ENCODE data around the gene EVI5L.

EVI5L gene

DNA sequence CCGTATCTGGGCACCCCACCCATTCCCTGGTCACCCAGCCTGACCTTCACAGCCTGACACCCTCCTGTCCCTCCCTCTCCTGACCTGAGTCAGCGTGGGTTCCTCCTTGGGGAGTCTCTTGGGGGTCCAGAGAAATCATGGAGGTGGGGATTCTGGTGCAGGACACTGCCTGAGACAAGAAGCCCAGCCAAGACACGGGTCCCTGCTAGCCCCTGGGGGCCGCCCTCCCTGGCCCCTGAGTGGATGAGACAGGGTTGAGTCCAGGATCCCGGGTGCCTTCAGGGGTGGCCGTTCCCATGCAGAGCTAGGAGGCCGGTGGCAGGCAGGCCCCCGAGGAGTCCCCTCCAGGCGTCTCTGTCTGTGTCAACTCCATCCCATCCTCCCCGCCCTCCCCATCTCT lies 75.2 kb downstream of the EVI5L start:
- POLR2A ChIA-PET = interaction anchor here (1.1 kb wide), 1 partner anchor 13 kb away, joined by 3 read pairs; no protein-coding TSS in a partner anchor
- DNase-seq (ENCODE audit: low read depth, low spot score) = no peak
- TF ChIP-seq, protein P1, sequence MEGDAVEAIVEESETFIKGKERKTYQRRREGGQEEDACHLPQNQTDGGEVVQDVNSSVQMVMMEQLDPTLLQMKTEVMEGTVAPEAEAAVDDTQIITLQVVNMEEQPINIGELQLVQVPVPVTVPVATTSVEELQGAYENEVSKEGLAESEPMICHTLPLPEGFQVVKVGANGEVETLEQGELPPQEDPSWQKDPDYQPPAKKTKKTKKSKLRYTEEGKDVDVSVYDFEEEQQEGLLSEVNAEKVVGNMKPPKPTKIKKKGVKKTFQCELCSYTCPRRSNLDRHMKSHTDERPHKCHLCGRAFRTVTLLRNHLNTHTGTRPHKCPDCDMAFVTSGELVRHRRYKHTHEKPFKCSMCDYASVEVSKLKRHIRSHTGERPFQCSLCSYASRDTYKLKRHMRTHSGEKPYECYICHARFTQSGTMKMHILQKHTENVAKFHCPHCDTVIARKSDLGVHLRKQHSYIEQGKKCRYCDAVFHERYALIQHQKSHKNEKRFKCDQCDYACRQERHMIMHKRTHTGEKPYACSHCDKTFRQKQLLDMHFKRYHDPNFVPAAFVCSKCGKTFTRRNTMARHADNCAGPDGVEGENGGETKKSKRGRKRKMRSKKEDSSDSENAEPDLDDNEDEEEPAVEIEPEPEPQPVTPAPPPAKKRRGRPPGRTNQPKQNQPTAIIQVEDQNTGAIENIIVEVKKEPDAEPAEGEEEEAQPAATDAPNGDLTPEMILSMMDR (IDR thresholded peaks at IDR 0.05; ENCODE audit: insufficient read depth, low read length, missing control alignments) = no peak
- peak overlapping the region; percentile 91 for H3K4me3 ChIP-seq (ENCODE audit: low read depth, low read length)
- CTCF ChIA-PET = interaction anchor here (1.2 kb wide), 1 partner anchor 14 kb away, joined by 4 read pairs; the partner anchor contains the start of gene SNAPC2

DNA sequence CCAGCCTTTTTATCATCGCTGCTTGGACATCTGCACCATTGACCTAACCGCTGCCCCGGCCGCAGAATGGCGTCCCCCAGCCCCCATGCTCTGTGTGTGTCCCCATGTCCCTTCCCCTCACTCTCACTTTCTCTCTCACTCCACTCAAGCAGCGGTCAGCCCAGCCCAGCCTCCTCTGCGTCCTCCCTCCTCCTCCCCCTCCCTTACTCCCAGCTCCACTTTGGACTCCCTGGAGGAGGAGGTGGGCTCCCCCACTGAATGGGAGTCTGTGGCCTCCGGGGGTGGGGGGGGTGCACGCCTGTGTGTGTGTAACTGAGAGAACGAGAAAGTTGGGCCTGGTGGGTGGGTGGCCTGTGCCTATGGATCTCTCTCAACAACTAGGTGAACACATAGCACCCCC lies 75.8 kb downstream of the EVI5L start:
- TF ChIP-seq, protein P1 (IDR thresholded peaks at IDR 0.05; ENCODE audit: insufficient read depth, low read length, missing control alignments) = no peak
- CTCF ChIA-PET = interaction anchor here (1.2 kb wide), 1 partner anchor 14 kb away, joined by 4 read pairs; the partner anchor contains the start of gene SNAPC2
- DNase-seq (ENCODE audit: low read depth, low spot score) = no peak
- POLR2A ChIA-PET = interaction anchor here (1.1 kb wide), 1 partner anchor 12 kb away, joined by 3 read pairs; no protein-coding TSS in a partner anchor
- H3K4me3 ChIP-seq (ENCODE audit: low read depth, low read length) = no peak overlapping the region

DNA sequence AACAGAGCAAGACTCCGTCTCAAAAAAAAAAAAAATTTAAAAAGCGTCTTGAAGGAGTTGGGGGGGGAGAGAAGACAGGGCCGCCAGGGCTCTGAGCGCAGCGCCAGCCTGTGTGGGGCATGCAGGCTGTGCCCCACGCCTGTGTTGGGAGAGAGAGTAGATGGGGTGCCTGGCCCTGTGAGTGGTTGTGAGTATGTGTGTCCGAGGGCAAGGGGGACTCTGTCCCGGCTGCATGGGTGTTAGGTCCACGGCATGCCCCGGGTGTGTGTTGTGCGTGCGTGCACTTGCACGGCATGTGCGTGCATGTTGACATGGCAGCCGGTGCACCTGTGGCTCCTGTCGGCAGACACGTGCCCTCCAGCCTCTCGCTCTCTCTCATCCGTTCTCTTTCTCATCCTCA lies 77.1 kb downstream of the EVI5L start:
- ChIA-PET POLR2A (no interaction called here), CTCF (no interaction called here)
- TF ChIP-seq, protein P1 (IDR thresholded peaks at IDR 0.05; ENCODE audit: insufficient read depth, low read length, missing control alignments) = no peak
- no peak overlapping the region for H3K4me3 ChIP-seq (ENCODE audit: low read depth, low read length)
- no peak for DNase-seq (ENCODE audit: low read depth, low spot score)

DNA sequence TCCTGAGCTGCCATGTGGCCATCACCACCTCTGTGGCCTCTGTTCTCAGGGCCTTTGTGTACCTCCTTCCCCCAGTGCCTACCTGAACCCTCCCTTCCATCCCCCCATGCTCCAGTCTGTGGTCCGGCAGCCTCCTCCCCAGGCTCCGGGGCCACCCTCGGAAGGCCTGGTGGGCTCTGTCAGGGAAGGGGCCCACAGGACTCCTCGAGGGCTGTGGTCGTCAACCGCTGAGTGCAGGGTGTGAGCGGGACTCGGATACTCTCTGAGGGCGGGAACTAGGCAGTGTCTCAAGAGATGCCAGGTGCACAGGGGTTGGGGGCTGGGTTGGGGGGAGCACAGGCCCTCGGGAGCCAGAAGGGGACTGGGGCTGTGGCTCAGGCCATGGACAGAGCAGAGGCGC lies 77.5 kb downstream of the EVI5L start:
- DNase-seq (ENCODE audit: low read depth, low spot score) = no peak
- H3K4me3 ChIP-seq (ENCODE audit: low read depth, low read length) = no peak overlapping the region
- TF ChIP-seq, protein P1 (IDR thresholded peaks at IDR 0.05; ENCODE audit: insufficient read depth, low read length, missing control alignments) = no peak
- ChIA-PET POLR2A (no interaction called here), CTCF (interaction anchor here (1.0 to 1.1 kb wide), 2 partner anchors 10 to 46 kb away, joined by 3 to 9 read pairs; no protein-coding TSS in a partner anchor)

DNA sequence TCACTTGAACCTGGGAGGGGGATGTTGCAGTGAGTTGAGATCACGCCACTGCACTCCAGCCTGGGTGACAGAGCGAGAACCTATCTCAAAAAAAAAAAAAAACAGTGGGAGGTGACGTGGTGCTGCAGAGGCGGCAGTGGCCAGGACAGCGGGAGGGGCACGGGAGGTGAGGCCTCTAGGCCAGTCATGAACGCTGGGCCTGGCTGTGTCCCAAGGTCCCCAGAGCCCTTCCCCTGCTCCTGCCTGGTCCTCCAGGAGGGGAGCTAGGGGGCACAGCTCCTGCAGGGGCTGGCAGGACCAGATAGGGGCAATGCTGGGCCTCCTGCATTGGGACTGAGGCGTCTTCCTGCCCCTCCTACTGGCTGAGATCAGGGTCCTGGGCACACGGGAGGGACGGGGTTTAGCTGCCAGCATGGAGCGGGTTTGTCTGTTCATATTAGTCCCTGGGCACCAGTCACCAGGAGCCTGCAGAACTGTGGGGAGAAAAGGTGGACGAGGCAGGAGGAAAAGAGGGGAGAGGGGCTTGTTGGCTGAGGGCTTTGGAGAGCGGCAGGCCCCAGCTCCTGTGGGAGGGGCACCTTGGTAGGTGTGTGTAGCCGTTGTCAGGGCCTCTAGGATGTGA lies 78.2 kb downstream of the EVI5L start:
- POLR2A ChIA-PET = interaction anchor here (1.1 kb wide), 1 partner anchor 8 kb away, joined by 3 read pairs; no protein-coding TSS in a partner anchor

More for the DNA sequence above, 78.2 kb downstream of the EVI5L start:
- H3K4me3 ChIP-seq (ENCODE audit: low read depth, low read length) = no peak overlapping the region
- TF ChIP-seq, protein P1 (IDR thresholded peaks at IDR 0.05; ENCODE audit: insufficient read depth, low read length, missing control alignments) = no peak
- CTCF ChIA-PET = interaction anchor here (1.0 to 1.7 kb wide), 3 partner anchors 10 to 47 kb away, joined by 3 to 10 read pairs (median 9); partner anchors contain the start of gene SNAPC2
- no peak for DNase-seq (ENCODE audit: low read depth, low spot score)

Measured in AG04449 (cell line).